Activated T-cell treated with anti-CD3 and anti-CD28 coated beads, Interleukin-2, amount 50 U/mL, for 72 hours (primary cell): ENCODE results near the gene SEPTIN14. TPM values are rescaled to one million over a fixed set of nuclear protein-coding genes. Genes with fewer than 3 reads are reported as not detected.
"Not testable (repeated sequence)": the region's sequence is repeated elsewhere in the genome, so short reads cannot be mapped to it uniquely, and the experiment has no call there.

Experiments
- ATAC-seq, 2 donors: fragments of 150-1000 bp; cut with Tn5 transposase; replicated peaks in 1 of 2; 2 replicates each; pipeline ENCODE4 v1.10.0; 2021; ENCODE audit warnings: moderate library complexity in 2 of 2, mild to moderate bottlenecking in 1 of 2
- DNase-seq, 2 donors: peaks; one replicate each; pipeline ENCODE4 v3.0.0; 2021 to 2022; ENCODE audit warnings: mixed read lengths in 1 of 2
- H3K27ac Mint-ChIP-seq: one replicate; pipeline ENCODE4 v1.8.0; 2022; ENCODE audit warnings: mild to moderate bottlenecking, moderate library complexity, mixed read lengths
- H3K27me3 Mint-ChIP-seq: one replicate; pipeline ENCODE4 v1.8.0; 2022; ENCODE audit warnings: low read depth, mixed read lengths
- H3K36me3 Mint-ChIP-seq, 2 donors: one replicate each; pipeline ENCODE4 v1.8.0; 2022; ENCODE audit warnings: mixed read lengths in 2 of 2, mild to moderate bottlenecking in 1 of 2; ENCODE audit not compliant: insufficient read depth in 2 of 2
- H3K4me1 Mint-ChIP-seq: one replicate; pipeline ENCODE4 v1.8.0; 2022; ENCODE audit warnings: low read depth, mixed read lengths
- H3K4me3 Mint-ChIP-seq, 2 donors: one replicate each; pipeline ENCODE4 v1.8.0; 2022; ENCODE audit warnings: mild to moderate bottlenecking in 2 of 2, mixed read lengths in 2 of 2, moderate library complexity in 2 of 2
- H3K9me3 Mint-ChIP-seq, 2 donors: one replicate each; pipeline ENCODE4 v1.8.0; 2022; ENCODE audit warnings: mixed read lengths in 2 of 2
- total RNA-seq, 2 donors: library from RNA; stranded (reverse); gene quantifications; one replicate each; pipeline ENCODE4 v1.2.3, GENCODE V29; 2022

The SEPTIN14 gene
- total RNA-seq: not detected

- not testable (repeated sequence) for DNase-seq, H3K36me3 Mint-ChIP-seq, ATAC-seq, H3K27me3 Mint-ChIP-seq, H3K27ac Mint-ChIP-seq, H3K9me3 Mint-ChIP-seq, H3K4me1 Mint-ChIP-seq, H3K4me3 Mint-ChIP-seq
Measured at GRCh38 chr7:55862652-55863051, at the start of gene SEPTIN14. TSS of gene SEPTIN14 (minus strand) at chr7:55862752. CDS start at chr7:55861996, 756 bp downstream.

GRCh38 chr7:55903985-55904759, 41.6 kb upstream of the SEPTIN14 start:
- no peak for DNase-seq
- Mint-ChIP-seq H3K4me1 (no peaks in the 10 kb centered on the region), H3K4me3 (no peak overlapping the region), H3K27me3 (no peaks in the 10 kb centered on the region), H3K36me3 (peaks cover 2 to 7% of the 10 kb centered on the region in 2 donors), H3K9me3 (peaks cover 0 to 3% of the 10 kb centered on the region in 2 donors), H3K27ac (no peak overlapping the region)
- ATAC-seq: no peak

- not testable (repeated sequence) for H3K4me1 Mint-ChIP-seq, H3K27me3 Mint-ChIP-seq, H3K36me3 Mint-ChIP-seq, H3K4me3 Mint-ChIP-seq, DNase-seq, H3K9me3 Mint-ChIP-seq, ATAC-seq, H3K27ac Mint-ChIP-seq
Measured at GRCh38 chr7:55901059-55901458, 38.5 kb upstream of the SEPTIN14 start.

GRCh38 chr7:55898287-55898686, 35.7 kb upstream of the SEPTIN14 start:
- H3K4me3 Mint-ChIP-seq: no peak overlapping the region
- no peak overlapping the region for H3K27ac Mint-ChIP-seq
- no peaks in the 10 kb centered on the region for H3K4me1 Mint-ChIP-seq
- DNase-seq (no peak), ATAC-seq (no peak)
- peaks cover 6 to 7% of the 10 kb centered on the region in 2 donors for H3K36me3 Mint-ChIP-seq
- H3K27me3 Mint-ChIP-seq: no peaks in the 10 kb centered on the region
- peaks cover 2 to 4% of the 10 kb centered on the region in 2 donors for H3K9me3 Mint-ChIP-seq

GRCh38 chr7:55895021-55895420, 32.5 kb upstream of the SEPTIN14 start:
- ATAC-seq: no peak
- Mint-ChIP-seq H3K36me3 (peaks cover 2 to 3% of the 10 kb centered on the region in 2 donors), H3K4me3 (no peak overlapping the region), H3K27me3 (no peaks in the 10 kb centered on the region), H3K4me1 (no peaks in the 10 kb centered on the region), H3K27ac (no peak overlapping the region), H3K9me3 (peaks cover 2% of the 10 kb centered on the region in 2 donors)
- no peak for DNase-seq

GRCh38 chr7:55893940-55894339, 31.4 kb upstream of the SEPTIN14 start:
- Mint-ChIP-seq H3K27ac (no peak overlapping the region), H3K4me3 (no peak overlapping the region), H3K4me1 (no peaks in the 10 kb centered on the region), H3K9me3 (peaks cover 2% of the 10 kb centered on the region in 2 donors), H3K27me3 (no peaks in the 10 kb centered on the region), H3K36me3 (peaks cover 0 to 3% of the 10 kb centered on the region in 2 donors)
- DNase-seq: no peak
- no peak for ATAC-seq

GRCh38 chr7:55888378-55888777, 25.8 kb upstream of the SEPTIN14 start:
- peak overlapping the region; percentile 92 for H3K27ac Mint-ChIP-seq
- peak overlapping the region; percentile 78 to 92 for H3K4me3 Mint-ChIP-seq
- not testable (repeated sequence) for DNase-seq, H3K4me1 Mint-ChIP-seq, H3K36me3 Mint-ChIP-seq, H3K27me3 Mint-ChIP-seq, H3K9me3 Mint-ChIP-seq, ATAC-seq

GRCh38 chr7:55887821-55888247, 25.3 kb upstream of the SEPTIN14 start:
- H3K36me3 Mint-ChIP-seq: no peaks in the 10 kb centered on the region
- DNase-seq (peak in 1 of 2 donors; percentile 15), ATAC-seq (peak in 1 of 2 donors; percentile 4)
- H3K9me3 Mint-ChIP-seq: no peaks in the 10 kb centered on the region
- peak overlapping the region; percentile 92 for H3K27ac Mint-ChIP-seq
- H3K4me3 Mint-ChIP-seq: peak overlapping the region; percentile 78 to 92
- no peaks in the 10 kb centered on the region for H3K27me3 Mint-ChIP-seq
- peaks cover 7% of the 10 kb centered on the region for H3K4me1 Mint-ChIP-seq

GRCh38 chr7:55884321-55884720, 21.8 kb upstream of the SEPTIN14 start:
- DNase-seq (no peak), ATAC-seq (no peak)
- H3K4me3 Mint-ChIP-seq: no peak overlapping the region
- no peaks in the 10 kb centered on the region for H3K36me3 Mint-ChIP-seq
- no peak overlapping the region for H3K27ac Mint-ChIP-seq
- no peaks in the 10 kb centered on the region for H3K27me3 Mint-ChIP-seq
- H3K9me3 Mint-ChIP-seq: no peaks in the 10 kb centered on the region
- peaks cover 7% of the 10 kb centered on the region for H3K4me1 Mint-ChIP-seq

- no peaks in the 10 kb centered on the region for H3K36me3 Mint-ChIP-seq
- ATAC-seq: no peak
- no peak overlapping the region for H3K27ac Mint-ChIP-seq
- DNase-seq: no peak
- no peaks in the 10 kb centered on the region for H3K27me3 Mint-ChIP-seq
- no peaks in the 10 kb centered on the region for H3K9me3 Mint-ChIP-seq
- H3K4me1 Mint-ChIP-seq: no peaks in the 10 kb centered on the region
- no peak overlapping the region for H3K4me3 Mint-ChIP-seq
Measured at GRCh38 chr7:55878691-55879090, 16.1 kb upstream of the SEPTIN14 start.

GRCh38 chr7:55877308-55877707, 14.8 kb upstream of the SEPTIN14 start:
- ATAC-seq (no peak), DNase-seq (no peak)
- no peak overlapping the region for H3K27ac Mint-ChIP-seq
- H3K4me3 Mint-ChIP-seq: no peak overlapping the region
- no peaks in the 10 kb centered on the region for H3K4me1 Mint-ChIP-seq
- no peaks in the 10 kb centered on the region for H3K9me3 Mint-ChIP-seq
- no peaks in the 10 kb centered on the region for H3K27me3 Mint-ChIP-seq
- no peaks in the 10 kb centered on the region for H3K36me3 Mint-ChIP-seq

- Mint-ChIP-seq H3K27ac (no peak overlapping the region), H3K27me3 (no peaks in the 10 kb centered on the region), H3K4me3 (no peak overlapping the region), H3K4me1 (no peaks in the 10 kb centered on the region), H3K36me3 (no peaks in the 10 kb centered on the region), H3K9me3 (peaks cover 0 to 1% of the 10 kb centered on the region in 2 donors)
- no peak for DNase-seq
- ATAC-seq: no peak
Measured at GRCh38 chr7:55873765-55874164, 11.2 kb upstream of the SEPTIN14 start.

- no peak overlapping the region for H3K4me3 Mint-ChIP-seq
- H3K27ac Mint-ChIP-seq: no peak overlapping the region
- peaks cover 0 to 1% of the 10 kb centered on the region in 2 donors for H3K9me3 Mint-ChIP-seq
- ATAC-seq: no peak
- H3K27me3 Mint-ChIP-seq: no peaks in the 10 kb centered on the region
- no peak for DNase-seq
- no peaks in the 10 kb centered on the region for H3K4me1 Mint-ChIP-seq
- H3K36me3 Mint-ChIP-seq: peaks cover 0 to 2% of the 10 kb centered on the region in 2 donors
Measured at GRCh38 chr7:55871932-55872485, 9.5 kb upstream of the SEPTIN14 start.
